ENCODE measurements around the gene BCL2L13. TPM values are rescaled to one million over a fixed set of nuclear protein-coding genes. Genes with fewer than 3 reads are reported as not detected.

Gene BCL2L13
- total RNA-seq, 1 donor from 2014 or later: 69.0 TPM

- FAIRE-seq: no peak
- H4K20me1 ChIP-seq (ENCODE audit: insufficient read depth, low read length): no peaks in the 10 kb centered on the region
- no peaks in the 10 kb centered on the region for H3K9me3 ChIP-seq (ENCODE audit: insufficient read depth, low read depth, low read length)
- no peak for DNase-seq (ENCODE audit: low read depth)
- Mint-ChIP-seq H3K36me3 (ENCODE audit: low read depth, unreplicated experiment) (peaks cover 2% of the 10 kb centered on the region), H3K27me3 (ENCODE audit: low read depth, unreplicated experiment) (peaks cover 27% of the 10 kb centered on the region), H3K9me3 (ENCODE audit: unreplicated experiment) (no peaks in the 10 kb centered on the region), H3K4me3 (ENCODE audit: unreplicated experiment) (peak overlapping the region; percentile 20), H3K27ac (ENCODE audit: unreplicated experiment) (no peak overlapping the region), H3K4me1 (ENCODE audit: low read depth, unreplicated experiment) (peaks cover 9% of the 10 kb centered on the region)
- no peak overlapping the region for H3K27ac ChIP-seq (ENCODE audit: low read depth, low read length)
- H3K4me2 ChIP-seq (ENCODE audit: low read length): no peak overlapping the region
- no peak overlapping the region for H3K9ac ChIP-seq (ENCODE audit: low read length)
- H3K4me1 ChIP-seq (ENCODE audit: insufficient read depth, low read length): peaks cover 18% of the 10 kb centered on the region
- H3K4me3 ChIP-seq (ENCODE audit: insufficient read depth, low read depth, low read length): no peak overlapping the region
- no peak overlapping the region for H2AFZ ChIP-seq (ENCODE audit: low read depth, low read length)
- TF ChIP-seq EZH2 (IDR thresholded peaks at IDR 0.05; ENCODE audit: insufficient read depth, low read length) (no peak), CTCF (IDR thresholded peaks at IDR 0.05; ENCODE audit: insufficient read depth, low read depth, low read length) (no peak)
- no peaks in the 10 kb centered on the region for H3K36me3 ChIP-seq (ENCODE audit: insufficient read depth, low read length)
- no peaks in the 10 kb centered on the region for H3K79me2 ChIP-seq (ENCODE audit: insufficient read depth, low read length)
- no peaks in the 10 kb centered on the region for H3K27me3 ChIP-seq (ENCODE audit: insufficient read depth, low read length)
These were observed 140.9 kb downstream of the BCL2L13 start for GRCh38 chr22:17779286-17780115.

- Histone ChIP-seq H3K36me3 (ENCODE audit: insufficient read depth, low read length) (no peaks in the 10 kb centered on the region), H4K20me1 (ENCODE audit: insufficient read depth, low read length) (no peaks in the 10 kb centered on the region), H3K4me1 (ENCODE audit: insufficient read depth, low read length) (peaks cover 18% of the 10 kb centered on the region), H3K27ac (ENCODE audit: low read depth, low read length) (no peak overlapping the region), H3K4me3 (ENCODE audit: insufficient read depth, low read depth, low read length) (no peak overlapping the region), H3K9ac (ENCODE audit: low read length) (no peak overlapping the region), H3K79me2 (ENCODE audit: insufficient read depth, low read length) (no peaks in the 10 kb centered on the region), H2AFZ (ENCODE audit: low read depth, low read length) (no peak overlapping the region), H3K4me2 (ENCODE audit: low read length) (no peak overlapping the region), H3K27me3 (ENCODE audit: insufficient read depth, low read length) (no peaks in the 10 kb centered on the region), H3K9me3 (ENCODE audit: insufficient read depth, low read depth, low read length) (no peaks in the 10 kb centered on the region)
- Mint-ChIP-seq H3K36me3 (ENCODE audit: low read depth, unreplicated experiment) (peaks cover 2% of the 10 kb centered on the region), H3K9me3 (ENCODE audit: unreplicated experiment) (no peaks in the 10 kb centered on the region), H3K4me3 (ENCODE audit: unreplicated experiment) (no peak overlapping the region), H3K4me1 (ENCODE audit: low read depth, unreplicated experiment) (peaks cover 9% of the 10 kb centered on the region), H3K27me3 (ENCODE audit: low read depth, unreplicated experiment) (peaks cover 25% of the 10 kb centered on the region), H3K27ac (ENCODE audit: unreplicated experiment) (no peak overlapping the region)
- DNase-seq (ENCODE audit: low read depth) (no peak), FAIRE-seq (no peak)
- TF ChIP-seq CTCF (IDR thresholded peaks at IDR 0.05; ENCODE audit: insufficient read depth, low read depth, low read length): no peak
- TF ChIP-seq EZH2 (IDR thresholded peaks at IDR 0.05; ENCODE audit: insufficient read depth, low read length): no peak
These were observed 141.7 kb downstream of the BCL2L13 start for GRCh38 chr22:17780116-17780740.

Small RNA genes lying within 50 kb of the gene (microRNA-seq; reads per million reads assigned to microRNA genes)
- not detected for gene MIR3198-1

Other genes starting within 250 kb of the BCL2L13 start
- 0.48 and 0.55 TPM in 2 replicates for gene SLC25A18, start 75.3 kb upstream of the BCL2L13 start, total RNA-seq
- gene ATP6V1E1, start 10.0 kb upstream of the BCL2L13 start, total RNA-seq: 153 and 160 TPM in 2 replicates
- gene BID, start 135.7 kb downstream of the BCL2L13 start, total RNA-seq: 30.5 and 35.1 TPM in 2 replicates